ENCODE measurements around the gene TNFRSF6B. TPM values are rescaled to one million over a fixed set of nuclear protein-coding genes. Genes with fewer than 3 reads are reported as not detected.

TNFRSF6B gene
- total and polyA plus RNA-seq, 3 experiments from 2014 or later, result 0.22 TPM; not detected in 2

DNA sequence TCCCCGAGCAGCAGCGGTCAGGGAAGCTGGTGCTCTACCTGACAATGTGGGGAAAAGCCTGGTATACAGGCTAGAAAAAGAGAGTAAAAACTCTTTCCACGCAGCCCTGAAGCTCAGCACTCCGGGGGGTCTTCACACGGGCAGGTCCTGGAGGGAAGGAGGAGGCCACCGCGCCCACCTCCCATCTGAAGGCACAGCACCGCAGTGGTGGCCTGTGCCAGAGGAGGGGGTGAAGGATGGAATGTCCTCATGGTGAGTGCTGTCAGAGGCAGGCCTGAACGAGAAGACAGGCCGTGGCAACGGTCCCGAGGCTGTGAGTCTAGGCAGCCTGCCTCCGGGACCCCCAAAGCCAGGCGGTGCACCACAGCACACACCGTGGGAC is 49.0 kb downstream of the TNFRSF6B start:
- H3K27me3 Mint-ChIP-seq, result no peaks in the 10 kb centered on the region
- H3K9me3 ChIP-seq (ENCODE audit: low read length), result no peaks in the 10 kb centered on the region
- H3K4me1 Mint-ChIP-seq, result peaks cover 1 to 18% (median 9%) of the 10 kb centered on the region in 3 donors
- H3K9me3 Mint-ChIP-seq, result no peaks in the 10 kb centered on the region
- H3K27ac Mint-ChIP-seq, result no peak overlapping the region
- POLR2A ChIA-PET, result interaction anchor here (1.0 to 1.8 kb wide), 2 partner anchors 9 to 192 kb away, joined by 3 to 6 read pairs; partner anchors contain the start of gene LIME1
- peaks cover 11% of the 10 kb centered on the region for H3K36me3 ChIP-seq (ENCODE audit: insufficient read depth, low read length)
- no peak overlapping the region for H3K27ac ChIP-seq (ENCODE audit: low read depth, low read length)
- no peak for DNase-seq
- no peaks in the 10 kb centered on the region for H3K27me3 ChIP-seq (ENCODE audit: insufficient read depth, low read length, poor library complexity, severe bottlenecking)
- H3K4me1 ChIP-seq (ENCODE audit: insufficient read depth, low read length), result peaks cover 18% of the 10 kb centered on the region
- CTCF ChIA-PET, result interaction anchor here (0.7 kb wide), 1 partner anchor 208 kb away, joined by 4 read pairs; no protein-coding TSS in a partner anchor
- peaks cover 0 to 11% (median 0%) of the 10 kb centered on the region in 3 donors for H3K36me3 Mint-ChIP-seq
- H3K4me3 ChIP-seq (ENCODE audit: low read length), result no peak overlapping the region
- H3K4me3 Mint-ChIP-seq, result peak overlapping the region in 1 of 7 donors; percentile 40

DNA sequence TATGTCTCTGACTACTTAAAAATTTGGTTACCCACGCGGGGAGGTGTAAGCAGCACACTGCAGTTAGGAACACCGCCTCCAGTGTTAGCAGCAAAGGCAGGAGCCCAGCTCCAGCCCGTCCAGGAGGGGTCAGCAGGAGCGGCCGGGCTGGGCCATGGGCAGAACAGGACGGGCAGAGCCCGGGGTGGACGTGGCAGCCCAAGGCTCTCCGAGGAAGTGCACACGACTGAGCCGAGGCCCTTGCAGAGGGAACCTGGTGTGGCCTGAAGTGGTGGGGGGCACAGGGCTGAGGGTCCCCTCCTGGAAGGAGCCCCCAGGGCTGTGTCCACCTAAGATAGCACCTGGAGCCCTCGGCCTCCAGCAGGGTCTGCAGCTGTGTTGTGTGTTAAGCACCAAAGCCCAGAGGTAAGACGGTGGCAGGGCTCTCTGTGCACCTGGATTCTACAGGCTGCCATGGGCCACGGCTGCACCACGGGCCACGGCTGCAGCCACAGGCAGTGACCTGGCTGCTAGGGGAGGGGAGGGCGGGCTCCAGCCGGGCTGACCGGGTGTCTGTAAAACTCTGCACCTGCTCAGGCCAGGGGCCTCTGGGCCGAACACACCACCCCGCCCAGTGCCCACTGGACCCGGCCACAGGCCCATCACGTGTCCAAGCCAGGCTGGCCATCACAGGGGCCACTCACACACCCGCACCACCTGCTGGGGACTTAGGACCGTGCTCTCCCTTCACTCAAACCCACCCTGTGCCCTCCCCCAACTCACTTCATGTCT is 49.7 kb downstream of the TNFRSF6B start:
- DNase-seq, result no peak
- Mint-ChIP-seq H3K4me1 (peaks cover 8 to 26% (median 16%) of the 10 kb centered on the region in 3 donors), H3K27ac (no peak overlapping the region), H3K27me3 (no peaks in the 10 kb centered on the region), H3K36me3 (peaks cover 0 to 11% (median 0%) of the 10 kb centered on the region in 3 donors), H3K4me3 (no peak overlapping the region), H3K9me3 (no peaks in the 10 kb centered on the region)
- Histone ChIP-seq H3K27me3 (ENCODE audit: insufficient read depth, low read length, poor library complexity, severe bottlenecking) (no peaks in the 10 kb centered on the region), H3K36me3 (ENCODE audit: insufficient read depth, low read length) (peaks cover 11% of the 10 kb centered on the region), H3K4me1 (ENCODE audit: insufficient read depth, low read length) (peaks cover 23% of the 10 kb centered on the region), H3K4me3 (ENCODE audit: low read length) (no peak overlapping the region), H3K27ac (ENCODE audit: low read depth, low read length) (no peak overlapping the region), H3K9me3 (ENCODE audit: low read length) (no peaks in the 10 kb centered on the region)
- CTCF ChIA-PET, result interaction anchor here (0.7 kb wide), 1 partner anchor 208 kb away, joined by 4 read pairs; no protein-coding TSS in a partner anchor
- POLR2A ChIA-PET, result interaction anchor here (1.0 to 1.8 kb wide), 2 partner anchors 10 to 193 kb away, joined by 3 to 6 read pairs; partner anchors contain the start of gene LIME1

DNA sequence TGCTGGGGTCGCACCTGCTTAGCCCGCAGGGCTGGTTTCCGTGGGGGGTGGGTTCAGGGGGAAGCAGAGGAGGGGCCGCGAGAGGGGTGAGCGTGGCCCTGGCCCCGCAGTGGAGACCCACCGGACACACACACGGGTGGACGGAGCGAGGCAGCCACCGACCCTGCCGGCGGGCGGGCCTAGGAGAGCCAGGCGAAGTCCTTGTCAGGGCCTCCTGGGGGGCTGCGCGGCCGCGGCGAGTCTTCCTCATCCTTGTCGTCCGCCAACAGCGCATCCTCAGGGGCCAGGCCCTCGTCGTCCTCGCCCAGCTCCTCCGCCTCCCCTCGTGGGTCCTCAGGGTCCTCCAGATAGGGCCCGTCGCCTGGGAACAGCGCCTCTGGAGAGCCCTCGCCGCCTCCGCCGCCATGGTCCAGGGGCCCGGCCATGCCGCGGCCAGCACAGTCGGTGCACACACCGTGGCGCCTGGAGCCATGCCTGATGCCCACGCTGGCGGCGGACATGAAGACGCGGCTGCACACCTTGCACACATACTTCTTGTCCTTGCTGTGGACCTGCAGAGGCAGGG is 50.4 kb downstream of the TNFRSF6B start:
- no peaks in the 10 kb centered on the region for H3K9me3 ChIP-seq (ENCODE audit: low read length)
- no peak overlapping the region for H3K4me3 ChIP-seq (ENCODE audit: low read length)
- H3K27me3 ChIP-seq (ENCODE audit: insufficient read depth, low read length, poor library complexity, severe bottlenecking), result no peaks in the 10 kb centered on the region
- peaks cover 7% of the 10 kb centered on the region for H3K36me3 ChIP-seq (ENCODE audit: insufficient read depth, low read length)
- H3K27me3 Mint-ChIP-seq, result no peaks in the 10 kb centered on the region
- peaks cover 20% of the 10 kb centered on the region for H3K4me1 ChIP-seq (ENCODE audit: insufficient read depth, low read length)
- no peak overlapping the region for H3K4me3 Mint-ChIP-seq
- ChIA-PET POLR2A (interaction anchor here (1.8 kb wide), 1 partner anchor 11 kb away, joined by 6 read pairs; the partner anchor contains the start of gene LIME1), CTCF (interaction anchor here (0.6 kb wide), 1 partner anchor 35 kb away, joined by 3 read pairs; no protein-coding TSS in a partner anchor)
- no peak for DNase-seq
- H3K4me1 Mint-ChIP-seq, result peaks cover 10 to 25% (median 18%) of the 10 kb centered on the region in 3 donors
- H3K27ac Mint-ChIP-seq, result no peak overlapping the region
- H3K9me3 Mint-ChIP-seq, result no peaks in the 10 kb centered on the region
- H3K36me3 Mint-ChIP-seq, result peaks cover 0 to 9% (median 0%) of the 10 kb centered on the region in 3 donors
- no peak overlapping the region for H3K27ac ChIP-seq (ENCODE audit: low read depth, low read length)

DNA sequence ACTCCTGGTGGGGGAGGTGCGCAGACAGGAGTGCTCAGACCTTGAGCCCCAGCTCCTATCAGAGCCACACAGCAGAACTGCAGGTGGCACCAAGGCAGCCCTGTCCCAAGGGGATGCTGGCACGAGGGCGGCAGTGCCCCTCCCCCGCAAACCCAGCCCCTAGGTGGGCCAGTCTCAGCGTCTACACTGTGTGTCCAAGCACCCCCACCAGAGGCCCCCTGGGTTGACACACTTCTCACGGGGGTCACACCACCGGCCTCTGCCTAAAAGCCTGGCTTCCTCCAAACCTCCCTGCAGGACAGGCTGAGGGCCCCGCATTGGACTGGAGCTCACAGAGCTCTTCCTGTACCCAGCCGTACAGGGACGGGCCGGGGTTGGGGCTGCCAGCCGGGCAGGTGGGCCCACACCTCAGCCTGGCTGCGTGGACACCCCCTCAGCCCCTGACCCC is 51.2 kb downstream of the TNFRSF6B start:
- CTCF ChIA-PET, result interaction anchor here (0.6 kb wide), 1 partner anchor 34 kb away, joined by 3 read pairs; no protein-coding TSS in a partner anchor
- Histone ChIP-seq H3K4me3 (ENCODE audit: low read length) (no peak overlapping the region), H3K4me1 (ENCODE audit: insufficient read depth, low read length) (peaks cover 20% of the 10 kb centered on the region), H3K9me3 (ENCODE audit: low read length) (no peaks in the 10 kb centered on the region), H3K36me3 (ENCODE audit: insufficient read depth, low read length) (peaks cover 2% of the 10 kb centered on the region), H3K27ac (ENCODE audit: low read depth, low read length) (no peak overlapping the region), H3K27me3 (ENCODE audit: insufficient read depth, low read length, poor library complexity, severe bottlenecking) (no peaks in the 10 kb centered on the region)
- Mint-ChIP-seq H3K4me1 (peaks cover 10 to 29% (median 21%) of the 10 kb centered on the region in 3 donors), H3K27me3 (no peaks in the 10 kb centered on the region), H3K36me3 (peaks cover 0 to 9% (median 0%) of the 10 kb centered on the region in 3 donors), H3K4me3 (no peak overlapping the region), H3K9me3 (no peaks in the 10 kb centered on the region), H3K27ac (no peak overlapping the region)
- POLR2A ChIA-PET, result no interaction called here
- no peak for DNase-seq

Other genes starting within 250 kb of the TNFRSF6B start
- not detected for gene KCNQ2, start 224.0 kb upstream of the TNFRSF6B start, total RNA-seq
- gene KCNQ2, start 224.0 kb upstream of the TNFRSF6B start, polyA plus RNA-seq, result not detected
- gene EEF1A2, start 197.6 kb upstream of the TNFRSF6B start, total RNA-seq, result under 1 TPM in 1 of 2 experiments, not detected in 1; 0.20 TPM
- gene EEF1A2, start 197.6 kb upstream of the TNFRSF6B start, polyA plus RNA-seq, result 0.17 TPM
- gene PPDPF, start 175.9 kb upstream of the TNFRSF6B start, total RNA-seq, result 100 to 1,000 TPM; 207 to 218 TPM
- 137 TPM for gene PPDPF, start 175.9 kb upstream of the TNFRSF6B start, polyA plus RNA-seq
- under 1 TPM; 0.18 to 0.31 TPM for gene PTK6, start 159.3 kb upstream of the TNFRSF6B start, total RNA-seq
- gene PTK6, start 159.3 kb upstream of the TNFRSF6B start, polyA plus RNA-seq, result 0.16 TPM
- not detected for gene SRMS, start 148.9 kb upstream of the TNFRSF6B start, total RNA-seq
- gene SRMS, start 148.9 kb upstream of the TNFRSF6B start, polyA plus RNA-seq, result not detected
- gene FNDC11, start 142.5 kb upstream of the TNFRSF6B start, total RNA-seq, result under 1 TPM; 0.13 to 0.26 TPM
- not detected for gene FNDC11, start 142.5 kb upstream of the TNFRSF6B start, polyA plus RNA-seq
- 1 to 10 TPM; 7.4 to 8.7 TPM for gene HELZ2, start 122.4 kb upstream of the TNFRSF6B start, total RNA-seq
- 9.8 TPM for gene HELZ2, start 122.4 kb upstream of the TNFRSF6B start, polyA plus RNA-seq
- gene GMEB2, start 69.6 kb upstream of the TNFRSF6B start, total RNA-seq, result 10 to 100 TPM; 14.3 to 15.5 TPM
- 14.8 TPM for gene GMEB2, start 69.6 kb upstream of the TNFRSF6B start, polyA plus RNA-seq
- gene STMN3, start 43.2 kb upstream of the TNFRSF6B start, total RNA-seq, result 10 to 100 TPM; 21.0 to 21.6 TPM
- 24.7 TPM for gene STMN3, start 43.2 kb upstream of the TNFRSF6B start, polyA plus RNA-seq
- gene RTEL1, start 38.3 kb upstream of the TNFRSF6B start, total RNA-seq, result 10 to 100 TPM; 52.3 to 54.5 TPM
- gene RTEL1, start 38.3 kb upstream of the TNFRSF6B start, polyA plus RNA-seq, result 5.7 TPM
- gene ARFRP1, start 11.3 kb downstream of the TNFRSF6B start, total RNA-seq, result 10 to 100 TPM; 63.7 to 72.8 TPM
- gene ARFRP1, start 11.3 kb downstream of the TNFRSF6B start, polyA plus RNA-seq, result 73.9 TPM
- 10 to 100 TPM; 29.7 to 29.9 TPM for gene ZGPAT, start 11.4 kb downstream of the TNFRSF6B start, total RNA-seq
- gene ZGPAT, start 11.4 kb downstream of the TNFRSF6B start, polyA plus RNA-seq, result 77.5 TPM
- 10 to 100 TPM; 18.4 to 19.6 TPM for gene LIME1, start 40.0 kb downstream of the TNFRSF6B start, total RNA-seq
- 366 TPM for gene LIME1, start 40.0 kb downstream of the TNFRSF6B start, polyA plus RNA-seq
- 10 to 100 TPM; 37.5 to 40.6 TPM for gene SLC2A4RG, start 43.1 kb downstream of the TNFRSF6B start, total RNA-seq
- gene SLC2A4RG, start 43.1 kb downstream of the TNFRSF6B start, polyA plus RNA-seq, result 7.8 TPM
- under 1 TPM; 0.31 to 0.39 TPM for gene ZBTB46, start 134.6 kb downstream of the TNFRSF6B start, total RNA-seq
- gene ZBTB46, start 134.6 kb downstream of the TNFRSF6B start, polyA plus RNA-seq, result 0.08 TPM
- gene ABHD16B, start 164.8 kb downstream of the TNFRSF6B start, total RNA-seq, result not detected
- not detected for gene ABHD16B, start 164.8 kb downstream of the TNFRSF6B start, polyA plus RNA-seq
- gene TPD52L2, start 168.6 kb downstream of the TNFRSF6B start, total RNA-seq, result 10 to 100 TPM; 60.0 to 64.4 TPM
- 72.1 TPM for gene TPD52L2, start 168.6 kb downstream of the TNFRSF6B start, polyA plus RNA-seq
- 10 to 100 TPM; 38.9 to 40.9 TPM for gene DNAJC5, start 198.5 kb downstream of the TNFRSF6B start, total RNA-seq
- gene DNAJC5, start 198.5 kb downstream of the TNFRSF6B start, polyA plus RNA-seq, result 8.3 TPM

Data from CD8-positive, alpha-beta memory T cell (primary cell).